DND-41 (cell line): ENCODE measurements around the gene PPP4C.

Experiments
- CTCF ChIP-seq: IDR thresholded peaks from 2 replicates; pipeline ENCODE4 v1.5.1; 2012; ENCODE audit warnings: borderline replicate concordance, low read length, moderate library complexity, mild to moderate bottlenecking; ENCODE audit not compliant: poor library complexity, severe bottlenecking; ENCODE audit errors: extremely low read depth
- EZH2 ChIP-seq: IDR thresholded peaks from 3 replicates; pipeline ENCODE4 v1.6.1; 2012; ENCODE audit warnings: borderline replicate concordance, low read depth, mild to moderate bottlenecking, moderate library complexity, low read length, inconsistent platforms; ENCODE audit not compliant: severe bottlenecking

- TF ChIP-seq CTCF (no peak), EZH2 (no peak)
These were observed 7.5 kb upstream of the PPP4C start for GRCh38 chr16:30068333-30068732.
